WTC11 (cell line): ENCODE data around the gene SLC5A3. TPM values are rescaled to one million over a fixed set of nuclear protein-coding genes. Genes with fewer than 3 reads are reported as not detected.

Experiments
- ATF1 ChIP-seq: sonication (generic); formaldehyde crosslinking; IDR thresholded peaks from 2 replicates; pipeline ENCODE4 v1.8.1; 2023; ENCODE audit warnings: mild to moderate bottlenecking, moderate library complexity, missing genetic modification reagents
- CREM ChIP-seq: sonication (generic); formaldehyde crosslinking; IDR thresholded peaks from 2 replicates; pipeline ENCODE4 v1.8.1; 2022; ENCODE audit warnings: mild to moderate bottlenecking, missing genetic modification reagents, moderate library complexity
- CTCF ChIP-seq: fragments of 200-600 bp; IDR thresholded peaks from 2 replicates; pipeline ENCODE4 v1.8.0; 2022; ENCODE audit warnings: antibody characterized with exemption
- ETV6 ChIP-seq: sonication (generic); formaldehyde crosslinking; IDR thresholded peaks from 2 replicates; pipeline ENCODE4 v1.8.1; 2022; ENCODE audit warnings: mild to moderate bottlenecking, missing genetic modification reagents
- FOXP1 ChIP-seq: sonication (generic); formaldehyde crosslinking; IDR thresholded peaks from 2 replicates; pipeline ENCODE4 v1.8.0; 2022; ENCODE audit warnings: missing genetic modification reagents, mild to moderate bottlenecking, moderate library complexity, borderline replicate concordance
- GRHL2 ChIP-seq: fragments of 250-450 bp; sonication (Bioruptor Pico); IDR thresholded peaks from 2 replicates; pipeline ENCODE4 v1.8.0; 2022; ENCODE audit warnings: mild to moderate bottlenecking, moderate library complexity; ENCODE audit not compliant: insufficient replicate concordance, severe bottlenecking
- IRF2 ChIP-seq: sonication (generic); formaldehyde crosslinking; IDR thresholded peaks from 2 replicates; pipeline ENCODE4 v1.8.0; 2022; ENCODE audit warnings: low read depth, missing genetic modification reagents, borderline replicate concordance
- JAZF1 ChIP-seq: fragments of 250-450 bp; sonication (Bioruptor Pico); IDR thresholded peaks from 2 replicates; pipeline ENCODE4 v1.9.0; 2021; ENCODE audit warnings: moderate library complexity, mild to moderate bottlenecking, inconsistent platforms
- JUN ChIP-seq: sonication (generic); formaldehyde crosslinking; IDR thresholded peaks from 2 replicates; pipeline ENCODE4 v1.8.0; 2023; ENCODE audit warnings: mild to moderate bottlenecking, missing genetic modification reagents
- MXD4 ChIP-seq: fragments of 250-450 bp; sonication (Bioruptor Pico); IDR thresholded peaks from 2 replicates; pipeline ENCODE4 v1.8.0; 2021; ENCODE audit warnings: mild to moderate bottlenecking, moderate library complexity, borderline replicate concordance
- NR1H2 ChIP-seq: sonication (generic); formaldehyde crosslinking; IDR thresholded peaks from 2 replicates; pipeline ENCODE4 v1.9.0; 2021; ENCODE audit warnings: mild to moderate bottlenecking, moderate library complexity, missing genetic modification reagents
- OVOL2 ChIP-seq: fragments of 250-450 bp; sonication (Bioruptor Pico); IDR thresholded peaks from 2 replicates; pipeline ENCODE4 v1.9.0; 2021; ENCODE audit warnings: mild to moderate bottlenecking, borderline replicate concordance
- SOX15 ChIP-seq: fragments of 250-450 bp; sonication (Bioruptor Pico); IDR thresholded peaks from 2 replicates; pipeline ENCODE4 v1.9.0; 2021; ENCODE audit warnings: mild to moderate bottlenecking
- STAT6 ChIP-seq: sonication (generic); formaldehyde crosslinking; conservative IDR thresholded peaks from 2 replicates; pipeline ENCODE4 v1.8.1; 2023; ENCODE audit warnings: mild to moderate bottlenecking, low read depth, missing genetic modification reagents, moderate library complexity
- ZMAT4 ChIP-seq: fragments of 250-450 bp; sonication (Bioruptor Pico); IDR thresholded peaks from 2 replicates; pipeline ENCODE4 v1.9.0; 2021; ENCODE audit warnings: mild to moderate bottlenecking
- ZNF121 ChIP-seq: sonication (generic); formaldehyde crosslinking; IDR thresholded peaks from 2 replicates; pipeline ENCODE4 v1.8.0; 2023; ENCODE audit warnings: missing genetic modification reagents
- ZNF232 ChIP-seq: sonication (generic); formaldehyde crosslinking; IDR thresholded peaks from 2 replicates; pipeline ENCODE4 v1.8.0; 2022; ENCODE audit warnings: mild to moderate bottlenecking, missing genetic modification reagents
- ZNF317 ChIP-seq: sonication (generic); formaldehyde crosslinking; IDR thresholded peaks from 2 replicates; pipeline ENCODE4 v1.8.1; 2023; ENCODE audit warnings: low read depth, mild to moderate bottlenecking, moderate library complexity, missing genetic modification reagents, borderline replicate concordance
- total RNA-seq: library from RNA; stranded (reverse); gene quantifications from 3 replicates; pipeline ENCODE4 v1.2.3, GENCODE V29; 2021
- TF ChIP-seq, protein P1 (sequence below): sonication (generic); formaldehyde crosslinking; IDR thresholded peaks from 2 replicates; pipeline ENCODE4 v1.8.1; 2023; ENCODE audit warnings: mild to moderate bottlenecking, missing genetic modification reagents
- TF ChIP-seq, protein P2 (sequence below): sonication (generic); formaldehyde crosslinking; IDR thresholded peaks from 2 replicates; pipeline ENCODE4 v1.8.1; 2022; ENCODE audit warnings: low read depth, mild to moderate bottlenecking, moderate library complexity, missing genetic modification reagents, borderline replicate concordance
- TF ChIP-seq, protein P3 (sequence below): sonication (generic); formaldehyde crosslinking; conservative IDR thresholded peaks from 2 replicates; pipeline ENCODE4 v1.8.1; 2022; ENCODE audit warnings: mild to moderate bottlenecking, missing genetic modification reagents
- TF ChIP-seq, protein P4 (sequence below): sonication (generic); formaldehyde crosslinking; IDR thresholded peaks from 2 replicates; pipeline ENCODE4 v1.8.1; 2022; ENCODE audit warnings: low read depth, missing genetic modification reagents, borderline replicate concordance
- TF ChIP-seq, protein P5 (sequence below): sonication (generic); formaldehyde crosslinking; IDR thresholded peaks from 2 replicates; pipeline ENCODE4 v1.8.1; 2022; ENCODE audit warnings: missing genetic modification reagents, borderline replicate concordance
- TF ChIP-seq, protein P6 (sequence below): sonication (generic); formaldehyde crosslinking; IDR thresholded peaks from 2 replicates; pipeline ENCODE4 v1.8.0; 2022; ENCODE audit warnings: mild to moderate bottlenecking, missing genetic modification reagents

The SLC5A3 gene
- total RNA-seq, 1 experiment from 2014 or later: 14.8 TPM

DNA sequence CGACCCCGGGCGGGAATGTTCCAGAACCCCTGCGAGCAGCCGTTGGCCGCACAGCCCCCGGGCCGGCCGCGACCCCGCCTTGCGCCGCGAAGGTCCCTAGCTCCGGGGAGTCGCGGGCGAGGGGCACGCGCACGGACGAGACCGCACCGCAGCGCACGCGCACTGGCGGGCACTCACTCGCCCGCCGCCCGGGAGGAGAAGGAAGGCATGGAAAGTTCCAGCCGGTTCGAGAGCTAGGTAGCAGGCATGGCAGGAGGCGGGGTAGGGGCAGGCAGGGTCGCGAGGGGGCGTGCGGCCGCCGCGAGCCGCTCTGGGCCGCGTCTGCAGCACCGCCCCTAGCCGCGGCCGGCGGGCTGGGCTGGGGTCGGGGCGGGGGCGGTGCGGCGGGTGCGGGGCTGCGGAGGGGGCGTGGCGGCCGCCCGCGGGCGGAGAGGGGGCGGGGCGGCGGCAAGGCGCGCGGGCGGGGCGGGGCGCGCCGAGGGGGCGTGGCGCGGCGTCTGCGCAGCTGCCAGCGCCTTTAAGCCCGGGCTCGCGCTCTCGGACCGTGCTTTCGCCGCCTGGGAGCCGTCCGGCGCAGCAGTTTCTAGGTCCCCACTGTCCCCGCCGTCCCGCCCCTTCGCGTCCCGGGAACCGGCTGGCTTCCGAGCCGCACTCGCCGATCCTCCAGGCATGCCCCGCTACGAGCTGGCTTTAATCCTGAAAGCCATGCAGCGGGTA, at the start of gene SLC5A3, which contains the start of gene MRPS6 (continued):
- TF ChIP-seq, protein P1, sequence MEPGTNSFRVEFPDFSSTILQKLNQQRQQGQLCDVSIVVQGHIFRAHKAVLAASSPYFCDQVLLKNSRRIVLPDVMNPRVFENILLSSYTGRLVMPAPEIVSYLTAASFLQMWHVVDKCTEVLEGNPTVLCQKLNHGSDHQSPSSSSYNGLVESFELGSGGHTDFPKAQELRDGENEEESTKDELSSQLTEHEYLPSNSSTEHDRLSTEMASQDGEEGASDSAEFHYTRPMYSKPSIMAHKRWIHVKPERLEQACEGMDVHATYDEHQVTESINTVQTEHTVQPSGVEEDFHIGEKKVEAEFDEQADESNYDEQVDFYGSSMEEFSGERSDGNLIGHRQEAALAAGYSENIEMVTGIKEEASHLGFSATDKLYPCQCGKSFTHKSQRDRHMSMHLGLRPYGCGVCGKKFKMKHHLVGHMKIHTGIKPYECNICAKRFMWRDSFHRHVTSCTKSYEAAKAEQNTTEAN (CRISPR knock-in tag): no peak; the same call in 1 of the 2 replicates
- TF ChIP-seq GRHL2 (CRISPR knock-in tag) (no peak), ZMAT4 (CRISPR knock-in tag) (peak; percentile 49; the same call in 1 of the 2 replicates), NR1H2 (CRISPR knock-in tag) (no peak), FOXP1 (CRISPR knock-in tag) (no peak; the same call in 1 of the 2 replicates), SOX15 (CRISPR knock-in tag) (no peak), CREM (CRISPR knock-in tag) (peak; percentile 28), ZNF121 (CRISPR knock-in tag) (no peak), CTCF (no peak; the same call in 1 of the 2 replicates), JAZF1 (CRISPR knock-in tag) (no peak), ZNF317 (CRISPR knock-in tag) (no peak), ETV6 (peak; percentile 98), OVOL2 (CRISPR knock-in tag) (no peak), JUN (no peak), STAT6 (CRISPR knock-in tag) (no peak), IRF2 (CRISPR knock-in tag) (no peak), ZNF232 (CRISPR knock-in tag) (peak; percentile 85; the same call in 1 of the 2 replicates), ATF1 (CRISPR knock-in tag) (peak; percentile 67), MXD4 (CRISPR knock-in tag) (no peak)
- TF ChIP-seq, protein P2, sequence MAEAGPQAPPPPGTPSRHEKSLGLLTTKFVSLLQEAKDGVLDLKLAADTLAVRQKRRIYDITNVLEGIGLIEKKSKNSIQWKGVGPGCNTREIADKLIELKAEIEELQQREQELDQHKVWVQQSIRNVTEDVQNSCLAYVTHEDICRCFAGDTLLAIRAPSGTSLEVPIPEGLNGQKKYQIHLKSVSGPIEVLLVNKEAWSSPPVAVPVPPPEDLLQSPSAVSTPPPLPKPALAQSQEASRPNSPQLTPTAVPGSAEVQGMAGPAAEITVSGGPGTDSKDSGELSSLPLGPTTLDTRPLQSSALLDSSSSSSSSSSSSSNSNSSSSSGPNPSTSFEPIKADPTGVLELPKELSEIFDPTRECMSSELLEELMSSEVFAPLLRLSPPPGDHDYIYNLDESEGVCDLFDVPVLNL: peak; percentile 13; the same call in 1 of the 2 replicates
- TF ChIP-seq, protein P3, sequence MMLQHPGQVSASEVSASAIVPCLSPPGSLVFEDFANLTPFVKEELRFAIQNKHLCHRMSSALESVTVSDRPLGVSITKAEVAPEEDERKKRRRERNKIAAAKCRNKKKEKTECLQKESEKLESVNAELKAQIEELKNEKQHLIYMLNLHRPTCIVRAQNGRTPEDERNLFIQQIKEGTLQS (CRISPR knock-in tag): no peak
- TF ChIP-seq, protein P4, sequence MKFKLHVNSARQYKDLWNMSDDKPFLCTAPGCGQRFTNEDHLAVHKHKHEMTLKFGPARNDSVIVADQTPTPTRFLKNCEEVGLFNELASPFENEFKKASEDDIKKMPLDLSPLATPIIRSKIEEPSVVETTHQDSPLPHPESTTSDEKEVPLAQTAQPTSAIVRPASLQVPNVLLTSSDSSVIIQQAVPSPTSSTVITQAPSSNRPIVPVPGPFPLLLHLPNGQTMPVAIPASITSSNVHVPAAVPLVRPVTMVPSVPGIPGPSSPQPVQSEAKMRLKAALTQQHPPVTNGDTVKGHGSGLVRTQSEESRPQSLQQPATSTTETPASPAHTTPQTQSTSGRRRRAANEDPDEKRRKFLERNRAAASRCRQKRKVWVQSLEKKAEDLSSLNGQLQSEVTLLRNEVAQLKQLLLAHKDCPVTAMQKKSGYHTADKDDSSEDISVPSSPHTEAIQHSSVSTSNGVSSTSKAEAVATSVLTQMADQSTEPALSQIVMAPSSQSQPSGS: no peak
- TF ChIP-seq, protein P5, sequence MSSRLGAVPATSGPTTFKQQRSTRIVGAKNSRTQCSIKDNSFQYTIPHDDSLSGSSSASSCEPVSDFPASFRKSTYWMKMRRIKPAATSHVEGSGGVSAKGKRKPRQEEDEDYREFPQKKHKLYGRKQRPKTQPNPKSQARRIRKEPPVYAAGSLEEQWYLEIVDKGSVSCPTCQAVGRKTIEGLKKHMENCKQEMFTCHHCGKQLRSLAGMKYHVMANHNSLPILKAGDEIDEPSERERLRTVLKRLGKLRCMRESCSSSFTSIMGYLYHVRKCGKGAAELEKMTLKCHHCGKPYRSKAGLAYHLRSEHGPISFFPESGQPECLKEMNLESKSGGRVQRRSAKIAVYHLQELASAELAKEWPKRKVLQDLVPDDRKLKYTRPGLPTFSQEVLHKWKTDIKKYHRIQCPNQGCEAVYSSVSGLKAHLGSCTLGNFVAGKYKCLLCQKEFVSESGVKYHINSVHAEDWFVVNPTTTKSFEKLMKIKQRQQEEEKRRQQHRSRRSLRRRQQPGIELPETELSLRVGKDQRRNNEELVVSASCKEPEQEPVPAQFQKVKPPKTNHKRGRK (CRISPR knock-in tag): no peak
- TF ChIP-seq, protein P6, sequence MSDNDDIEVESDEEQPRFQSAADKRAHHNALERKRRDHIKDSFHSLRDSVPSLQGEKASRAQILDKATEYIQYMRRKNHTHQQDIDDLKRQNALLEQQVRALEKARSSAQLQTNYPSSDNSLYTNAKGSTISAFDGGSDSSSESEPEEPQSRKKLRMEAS (CRISPR knock-in tag): no peak; the same call in 1 of the 2 replicates
